HG03520 (cell line): Measurements from ENCODE around the gene SLC17A8.
"Not testable (repeated sequence)": the region's sequence is repeated elsewhere in the genome, so short reads cannot be mapped to it uniquely, and the experiment has no call there.

Experiments
- ATAC-seq: cut with Tn5 transposase; IDR thresholded peaks from one replicate; pipeline ENCODE4 v1.9.1; 2021; ENCODE audit warnings: mild to moderate bottlenecking, moderate library complexity; ENCODE audit not compliant: unreplicated experiment

Gene SLC17A8

GRCh38 chr12:100356644-100357223 is at the start of gene SLC17A8:
Gene SLC17A8, plus strand, starts transcription at chr12:100357074. Its CDS starts 318 bp downstream, at chr12:100357392.
- no peak for ATAC-seq

- not testable (repeated sequence) for ATAC-seq
Measured at GRCh38 chr12:100308138-100308537, 48.7 kb upstream of the SLC17A8 start.

- ATAC-seq: no peak
Measured at GRCh38 chr12:100311317-100311716, 45.6 kb upstream of the SLC17A8 start.

GRCh38 chr12:100317371-100317770 is 39.5 kb upstream of the SLC17A8 start:
- no peak for ATAC-seq

- ATAC-seq: peak; percentile 44
Measured at GRCh38 chr12:100324498-100324897, 32.4 kb upstream of the SLC17A8 start.

GRCh38 chr12:100326208-100326607 is 30.7 kb upstream of the SLC17A8 start:
- no peak for ATAC-seq

GRCh38 chr12:100329800-100330199 is 27.1 kb upstream of the SLC17A8 start:
- ATAC-seq: peak; percentile 92

- no peak for ATAC-seq
Measured at GRCh38 chr12:100331871-100332270, 25.0 kb upstream of the SLC17A8 start.

GRCh38 chr12:100332852-100333251 is 24.0 kb upstream of the SLC17A8 start:
- ATAC-seq: no peak

- ATAC-seq: no peak
Measured at GRCh38 chr12:100337299-100337698, 19.6 kb upstream of the SLC17A8 start.

GRCh38 chr12:100337727-100338126 is 19.1 kb upstream of the SLC17A8 start:
- no peak for ATAC-seq

- ATAC-seq: no peak
Measured at GRCh38 chr12:100339071-100339470, 17.8 kb upstream of the SLC17A8 start.

- ATAC-seq: not testable (repeated sequence)
Measured at GRCh38 chr12:100342897-100343296, 14.0 kb upstream of the SLC17A8 start.

- ATAC-seq: not testable (repeated sequence)
Measured at GRCh38 chr12:100344351-100344750, 12.5 kb upstream of the SLC17A8 start.

- ATAC-seq: no peak
Measured at GRCh38 chr12:100345020-100345767, 11.7 kb upstream of the SLC17A8 start.

- ATAC-seq: no peak
Measured at GRCh38 chr12:100346660-100347059, 10.2 kb upstream of the SLC17A8 start.

- no peak for ATAC-seq
Measured at GRCh38 chr12:100348657-100349454, 8.0 kb upstream of the SLC17A8 start.

GRCh38 chr12:100359248-100359647 is 2.4 kb downstream of the SLC17A8 start:
- no peak for ATAC-seq

- no peak for ATAC-seq
Measured at GRCh38 chr12:100359822-100360221, 2.9 kb downstream of the SLC17A8 start.

GRCh38 chr12:100360450-100360849 is 3.6 kb downstream of the SLC17A8 start:
- no peak for ATAC-seq

- ATAC-seq: no peak
Measured at GRCh38 chr12:100364324-100364723, 7.5 kb downstream of the SLC17A8 start.

- no peak for ATAC-seq
Measured at GRCh38 chr12:100365411-100365810, 8.5 kb downstream of the SLC17A8 start.
